Central memory CD4-positive, alpha-beta T cell (primary cell): ENCODE results near the gene FGFRL1.

ENCODE experiments used
- DNase-seq: peaks from one replicate; pipeline ENCODE4 v3.0.0; 2022
- total RNA-seq, 3 experiments: gene quantifications; one replicate each; lab custom pipeline; 2026; lab: John Stamatoyannopoulos, UW

FGFRL1 gene
- 27.4 to 44.0 (median 33.2) reads per million in 3 experiments for total RNA-seq

- peak; percentile 84 for DNase-seq
Measured at GRCh38 chr4:1011022-1011665, at the start of gene FGFRL1. Gene FGFRL1, plus strand, starts transcription at chr4:1011626. Its CDS starts 860 bp downstream, at chr4:1012486.

- DNase-seq, result no peak
Measured at GRCh38 chr4:962231-963208, 48.9 kb upstream of the FGFRL1 start.

- DNase-seq, result no peak
Measured at GRCh38 chr4:963276-964225, 47.9 kb upstream of the FGFRL1 start.

GRCh38 chr4:964346-965025 lies 46.9 kb upstream of the FGFRL1 start:
- DNase-seq, result no peak

- DNase-seq, result no peak
Measured at GRCh38 chr4:965048-965765, 46.2 kb upstream of the FGFRL1 start.

- DNase-seq, result no peak
Measured at GRCh38 chr4:965766-966134, 45.7 kb upstream of the FGFRL1 start.

- no peak for DNase-seq
Measured at GRCh38 chr4:966266-967112, 44.9 kb upstream of the FGFRL1 start.

- no peak for DNase-seq
Measured at GRCh38 chr4:967113-968104, 44.0 kb upstream of the FGFRL1 start.

GRCh38 chr4:968221-968620 lies 43.2 kb upstream of the FGFRL1 start:
- no peak for DNase-seq

GRCh38 chr4:968621-969394 lies 42.6 kb upstream of the FGFRL1 start:
- DNase-seq, result no peak

- no peak for DNase-seq
Measured at GRCh38 chr4:970046-970745, 41.2 kb upstream of the FGFRL1 start.

- DNase-seq, result no peak
Measured at GRCh38 chr4:970854-971520, 40.4 kb upstream of the FGFRL1 start.

- no peak for DNase-seq
Measured at GRCh38 chr4:971666-972500, 39.5 kb upstream of the FGFRL1 start.

GRCh38 chr4:972651-973424 lies 38.6 kb upstream of the FGFRL1 start:
- peak; percentile 61 for DNase-seq
